GM12892 (cell line): ENCODE measurements around the gene SH3TC1.

Experiments
- DNase-seq: peaks from one replicate; pipeline ENCODE4 v3.0.0; 2011; ENCODE audit not compliant: insufficient read length
- FAIRE-seq: peaks from 2 replicates; lab custom pipeline; 2011; peaks lifted over from hg19 to GRCh38; lab: Jason Lieb, UNC
- POLR2A ChIP-seq: IDR thresholded peaks from 2 replicates; pipeline ENCODE4 v1.6.1; 2011; ENCODE audit warnings: low read depth, low read length, control low read depth
- POLR2AphosphoS5 ChIP-seq: IDR thresholded peaks from 2 replicates; pipeline ENCODE4 v1.6.1; 2011; ENCODE audit warnings: low read depth, low read length, control low read depth
- TAF1 ChIP-seq: IDR thresholded peaks from 2 replicates; pipeline ENCODE4 v1.6.1; 2011; ENCODE audit warnings: low read depth, mild to moderate bottlenecking, control low read depth, low read length, borderline replicate concordance

SH3TC1 gene

GRCh38 chr4:8282134-8282641 lies 83.1 kb downstream of the SH3TC1 start:
- no peak for FAIRE-seq
- TF ChIP-seq POLR2A (no peak), POLR2AphosphoS5 (no peak), TAF1 (no peak)
- no peak for DNase-seq

GRCh38 chr4:8282742-8283141 lies 83.7 kb downstream of the SH3TC1 start:
- DNase-seq (no peak), FAIRE-seq (no peak)
- TF ChIP-seq POLR2A (no peak), TAF1 (no peak), POLR2AphosphoS5 (no peak)

GRCh38 chr4:8283161-8283560 lies 84.1 kb downstream of the SH3TC1 start:
- TF ChIP-seq POLR2AphosphoS5 (no peak), POLR2A (no peak), TAF1 (no peak)
- no peak for FAIRE-seq
- DNase-seq, result no peak

GRCh38 chr4:8283631-8284121 lies 84.6 kb downstream of the SH3TC1 start:
- no peak for TF ChIP-seq POLR2A
- FAIRE-seq, result no peak

GRCh38 chr4:8284391-8284790 lies 85.3 kb downstream of the SH3TC1 start:
- DNase-seq, result no peak
- no peak for TF ChIP-seq TAF1
- TF ChIP-seq POLR2A, result no peak
- no peak for TF ChIP-seq POLR2AphosphoS5
- no peak for FAIRE-seq

More at GRCh38 chr4:8283631-8284121, 84.6 kb downstream of the SH3TC1 start:
- no peak for DNase-seq

GRCh38 chr4:8285143-8285975 lies 86.3 kb downstream of the SH3TC1 start:
- DNase-seq (no peak), FAIRE-seq (no peak)

GRCh38 chr4:8285976-8286718 lies 87.1 kb downstream of the SH3TC1 start:
- no peak for TF ChIP-seq POLR2A
- TF ChIP-seq TAF1, result no peak
- no peak for TF ChIP-seq POLR2AphosphoS5
- no peak for DNase-seq
- no peak for FAIRE-seq

More at GRCh38 chr4:8285143-8285975, 86.3 kb downstream of the SH3TC1 start:
- TF ChIP-seq TAF1, result no peak
- no peak for TF ChIP-seq POLR2A
- no peak for TF ChIP-seq POLR2AphosphoS5

- FAIRE-seq (no peak), DNase-seq (no peak)
- TF ChIP-seq POLR2A (no peak), TAF1 (no peak), POLR2AphosphoS5 (no peak)
Observed at GRCh38 chr4:8286719-8287342, 87.7 kb downstream of the SH3TC1 start.

- FAIRE-seq, result no peak
Observed at GRCh38 chr4:8287343-8288280, 88.5 kb downstream of the SH3TC1 start.

GRCh38 chr4:8289151-8289750 lies 90.2 kb downstream of the SH3TC1 start:
- TF ChIP-seq POLR2A, result no peak
- no peak for DNase-seq
- no peak for FAIRE-seq

More at GRCh38 chr4:8287343-8288280, 88.5 kb downstream of the SH3TC1 start:
- no peak for DNase-seq
- no peak for TF ChIP-seq TAF1
- TF ChIP-seq POLR2AphosphoS5, result no peak
- TF ChIP-seq POLR2A, result no peak
